Measurements from ENCODE around the gene SMOC2. TPM values are rescaled to one million over a fixed set of nuclear protein-coding genes. Genes with fewer than 3 reads are reported as not detected.

SMOC2 gene
- total and polyA plus RNA-seq, 2 donors, result 5.4 to 6.5 TPM

GRCh38 chr6:168664956-168665355 lies 224.0 kb downstream of the SMOC2 start:
- no peak overlapping the region for H3K4me3 ChIP-seq (ENCODE audit: low read length in 2 of 2)
- no peak for DNase-seq (ENCODE audit: low read depth in 6 of 9, low spot score in 9 of 9)
- 75% methylated on average over 9 of the region's 9 CpGs for WGBS
- H3K36me3 ChIP-seq (ENCODE audit: control insufficient read depth in 2 of 2, insufficient read depth in 2 of 2, low read length in 1 of 2), result no peaks in the 10 kb centered on the region
- H3K9me3 ChIP-seq (ENCODE audit: control insufficient read depth in 2 of 2, insufficient read depth in 1 of 2, low read length in 1 of 2), result peaks cover 0 to 8% of the 10 kb centered on the region in 2 donors
- H3K4me1 ChIP-seq (ENCODE audit: control insufficient read depth in 2 of 2, insufficient read depth in 2 of 2, low read length in 2 of 2), result no peaks in the 10 kb centered on the region
- no peak overlapping the region for H3K27ac ChIP-seq (ENCODE audit: low read depth in 1 of 2, low read length in 1 of 2)
- no peaks in the 10 kb centered on the region for H3K27me3 ChIP-seq (ENCODE audit: control insufficient read depth in 2 of 2, insufficient read depth in 1 of 2, low read length in 1 of 2)

- H3K36me3 ChIP-seq (ENCODE audit: control insufficient read depth in 2 of 2, insufficient read depth in 2 of 2, low read length in 1 of 2), result no peaks in the 10 kb centered on the region
- no peaks in the 10 kb centered on the region for H3K27me3 ChIP-seq (ENCODE audit: control insufficient read depth in 2 of 2, insufficient read depth in 1 of 2, low read length in 1 of 2)
- peaks cover 0 to 6% of the 10 kb centered on the region in 2 donors for H3K9me3 ChIP-seq (ENCODE audit: control insufficient read depth in 2 of 2, insufficient read depth in 1 of 2, low read length in 1 of 2)
- no peak overlapping the region for H3K27ac ChIP-seq (ENCODE audit: low read depth in 1 of 2, low read length in 1 of 2)
- no peak overlapping the region for H3K4me3 ChIP-seq (ENCODE audit: low read length in 2 of 2)
- no peaks in the 10 kb centered on the region for H3K4me1 ChIP-seq (ENCODE audit: control insufficient read depth in 2 of 2, insufficient read depth in 2 of 2, low read length in 2 of 2)
- DNase-seq (ENCODE audit: low read depth in 6 of 9, low spot score in 9 of 9), result no peak
- WGBS, result 87% methylated on average over 3 of the region's 3 CpGs
These were observed 225.2 kb downstream of the SMOC2 start for GRCh38 chr6:168666170-168666569.

- Histone ChIP-seq H3K27me3 (ENCODE audit: control insufficient read depth in 2 of 2, insufficient read depth in 1 of 2, low read length in 1 of 2) (no peaks in the 10 kb centered on the region), H3K4me1 (ENCODE audit: control insufficient read depth in 2 of 2, insufficient read depth in 2 of 2, low read length in 2 of 2) (no peaks in the 10 kb centered on the region), H3K4me3 (ENCODE audit: low read length in 2 of 2) (no peak overlapping the region), H3K27ac (ENCODE audit: low read depth in 1 of 2, low read length in 1 of 2) (no peak overlapping the region), H3K9me3 (ENCODE audit: control insufficient read depth in 2 of 2, insufficient read depth in 1 of 2, low read length in 1 of 2) (peaks cover 0 to 6% of the 10 kb centered on the region in 2 donors), H3K36me3 (ENCODE audit: control insufficient read depth in 2 of 2, insufficient read depth in 2 of 2, low read length in 1 of 2) (no peaks in the 10 kb centered on the region)
- WGBS, result 83% methylated on average over 18 of the region's 18 CpGs
- no peak for DNase-seq (ENCODE audit: low read depth in 6 of 9, low spot score in 9 of 9)
These were observed 225.9 kb downstream of the SMOC2 start for GRCh38 chr6:168666699-168667427.

- DNase-seq (ENCODE audit: low read depth in 6 of 9, low spot score in 9 of 9), result no peak
- no peak overlapping the region for H3K4me3 ChIP-seq (ENCODE audit: low read length in 2 of 2)
- WGBS, result 95% methylated on average over 7 of the region's 7 CpGs
These were observed 226.4 kb downstream of the SMOC2 start for GRCh38 chr6:168667428-168667805.

GRCh38 chr6:168670401-168670985 lies 229.5 kb downstream of the SMOC2 start:
- Histone ChIP-seq H3K27me3 (ENCODE audit: control insufficient read depth in 2 of 2, insufficient read depth in 1 of 2, low read length in 1 of 2) (no peaks in the 10 kb centered on the region), H3K36me3 (ENCODE audit: control insufficient read depth in 2 of 2, insufficient read depth in 2 of 2, low read length in 1 of 2) (no peaks in the 10 kb centered on the region), H3K27ac (ENCODE audit: low read depth in 1 of 2, low read length in 1 of 2) (no peak overlapping the region), H3K4me1 (ENCODE audit: control insufficient read depth in 2 of 2, insufficient read depth in 2 of 2, low read length in 2 of 2) (no peaks in the 10 kb centered on the region), H3K4me3 (ENCODE audit: low read length in 2 of 2) (no peak overlapping the region), H3K9me3 (ENCODE audit: control insufficient read depth in 2 of 2, insufficient read depth in 1 of 2, low read length in 1 of 2) (peaks cover 0 to 2% of the 10 kb centered on the region in 2 donors)
- DNase-seq (ENCODE audit: low read depth in 6 of 9, low spot score in 9 of 9), result no peak
- 93% methylated on average over 12 of the region's 12 CpGs for WGBS

More at GRCh38 chr6:168667428-168667805, 226.4 kb downstream of the SMOC2 start:
- Histone ChIP-seq H3K9me3 (ENCODE audit: control insufficient read depth in 2 of 2, insufficient read depth in 1 of 2, low read length in 1 of 2) (peaks cover 0 to 2% of the 10 kb centered on the region in 2 donors), H3K27ac (ENCODE audit: low read depth in 1 of 2, low read length in 1 of 2) (no peak overlapping the region), H3K36me3 (ENCODE audit: control insufficient read depth in 2 of 2, insufficient read depth in 2 of 2, low read length in 1 of 2) (no peaks in the 10 kb centered on the region), H3K27me3 (ENCODE audit: control insufficient read depth in 2 of 2, insufficient read depth in 1 of 2, low read length in 1 of 2) (no peaks in the 10 kb centered on the region), H3K4me1 (ENCODE audit: control insufficient read depth in 2 of 2, insufficient read depth in 2 of 2, low read length in 2 of 2) (no peaks in the 10 kb centered on the region)

- Histone ChIP-seq H3K9me3 (ENCODE audit: control insufficient read depth in 2 of 2, insufficient read depth in 1 of 2, low read length in 1 of 2) (peaks cover 0 to 9% of the 10 kb centered on the region in 2 donors), H3K4me3 (ENCODE audit: low read length in 2 of 2) (no peak overlapping the region), H3K27ac (ENCODE audit: low read depth in 1 of 2, low read length in 1 of 2) (no peak overlapping the region), H3K36me3 (ENCODE audit: control insufficient read depth in 2 of 2, insufficient read depth in 2 of 2, low read length in 1 of 2) (no peaks in the 10 kb centered on the region), H3K27me3 (ENCODE audit: control insufficient read depth in 2 of 2, insufficient read depth in 1 of 2, low read length in 1 of 2) (no peaks in the 10 kb centered on the region), H3K4me1 (ENCODE audit: control insufficient read depth in 2 of 2, insufficient read depth in 2 of 2, low read length in 2 of 2) (no peaks in the 10 kb centered on the region)
- no peak for DNase-seq (ENCODE audit: low read depth in 6 of 9, low spot score in 9 of 9)
- 93% methylated on average over 19 of the region's 19 CpGs for WGBS
These were observed 230.3 kb downstream of the SMOC2 start for GRCh38 chr6:168671028-168671862.

GRCh38 chr6:168671863-168672546 lies 231.0 kb downstream of the SMOC2 start:
- Histone ChIP-seq H3K4me3 (ENCODE audit: low read length in 2 of 2) (no peak overlapping the region), H3K27ac (ENCODE audit: low read depth in 1 of 2, low read length in 1 of 2) (no peak overlapping the region), H3K4me1 (ENCODE audit: control insufficient read depth in 2 of 2, insufficient read depth in 2 of 2, low read length in 2 of 2) (no peaks in the 10 kb centered on the region), H3K27me3 (ENCODE audit: control insufficient read depth in 2 of 2, insufficient read depth in 1 of 2, low read length in 1 of 2) (no peaks in the 10 kb centered on the region), H3K36me3 (ENCODE audit: control insufficient read depth in 2 of 2, insufficient read depth in 2 of 2, low read length in 1 of 2) (no peaks in the 10 kb centered on the region), H3K9me3 (ENCODE audit: control insufficient read depth in 2 of 2, insufficient read depth in 1 of 2, low read length in 1 of 2) (peaks cover 0 to 14% of the 10 kb centered on the region in 2 donors)
- WGBS, result 82% methylated on average over 10 of the region's 10 CpGs
- DNase-seq (ENCODE audit: low read depth in 6 of 9, low spot score in 9 of 9), result no peak

- no peak for DNase-seq (ENCODE audit: low read depth in 6 of 9, low spot score in 9 of 9)
- no peak overlapping the region for H3K27ac ChIP-seq (ENCODE audit: low read depth in 1 of 2, low read length in 1 of 2)
- no peaks in the 10 kb centered on the region for H3K27me3 ChIP-seq (ENCODE audit: control insufficient read depth in 2 of 2, insufficient read depth in 1 of 2, low read length in 1 of 2)
- peaks cover 0 to 16% of the 10 kb centered on the region in 2 donors for H3K9me3 ChIP-seq (ENCODE audit: control insufficient read depth in 2 of 2, insufficient read depth in 1 of 2, low read length in 1 of 2)
- no peak overlapping the region for H3K4me3 ChIP-seq (ENCODE audit: low read length in 2 of 2)
- H3K36me3 ChIP-seq (ENCODE audit: control insufficient read depth in 2 of 2, insufficient read depth in 2 of 2, low read length in 1 of 2), result no peaks in the 10 kb centered on the region
- H3K4me1 ChIP-seq (ENCODE audit: control insufficient read depth in 2 of 2, insufficient read depth in 2 of 2, low read length in 2 of 2), result no peaks in the 10 kb centered on the region
- 94% methylated on average over 7 of the region's 7 CpGs for WGBS
These were observed 233.6 kb downstream of the SMOC2 start for GRCh38 chr6:168674595-168674994.

All from thymus (tissue), 11 donors.